HPDE6-E6E7 (cell line): ENCODE results near the gene TMC1.
A peak's percentile ranks its signal among the peaks of the same experiment; 100 is the strongest.

Source experiments
- DNase-seq: peaks from one replicate; pipeline ENCODE4 v3.0.0; 2011; ENCODE audit warnings: missing footprints; ENCODE audit errors: extremely low spot score

Gene TMC1

GRCh38 chr9:72614067-72614466 lies 92.7 kb downstream of the TMC1 start:
- no peak for DNase-seq

GRCh38 chr9:72615931-72616330 lies 94.5 kb downstream of the TMC1 start:
- no peak for DNase-seq

- no peak for DNase-seq
Observed at GRCh38 chr9:72618811-72619210, 97.4 kb downstream of the TMC1 start.

GRCh38 chr9:72622186-72622585 lies 100.8 kb downstream of the TMC1 start:
- DNase-seq = no peak

GRCh38 chr9:72623156-72623555 lies 101.7 kb downstream of the TMC1 start:
- DNase-seq = peak; percentile 40

GRCh38 chr9:72627147-72627546 lies 105.7 kb downstream of the TMC1 start:
- DNase-seq = no peak

GRCh38 chr9:72627956-72628540 lies 106.6 kb downstream of the TMC1 start:
- DNase-seq = no peak

GRCh38 chr9:72633966-72634365 lies 112.6 kb downstream of the TMC1 start:
- DNase-seq = no peak

GRCh38 chr9:72635197-72635596 lies 113.8 kb downstream of the TMC1 start:
- DNase-seq = no peak

GRCh38 chr9:72636621-72637020 lies 115.2 kb downstream of the TMC1 start:
- no peak for DNase-seq

- DNase-seq = no peak
Observed at GRCh38 chr9:72643651-72644050, 122.2 kb downstream of the TMC1 start.

- no peak for DNase-seq
Observed at GRCh38 chr9:72646061-72646460, 124.7 kb downstream of the TMC1 start.

- no peak for DNase-seq
Observed at GRCh38 chr9:72648324-72649126, 127.1 kb downstream of the TMC1 start.

- peak; percentile 5 for DNase-seq
Observed at GRCh38 chr9:72649127-72649442, 127.7 kb downstream of the TMC1 start.

- no peak for DNase-seq
Observed at GRCh38 chr9:72650206-72650605, 128.8 kb downstream of the TMC1 start.

- DNase-seq = no peak
Observed at GRCh38 chr9:72656021-72656420, 134.6 kb downstream of the TMC1 start.

- no peak for DNase-seq
Observed at GRCh38 chr9:72657023-72657422, 135.6 kb downstream of the TMC1 start.

GRCh38 chr9:72658703-72659102 lies 137.3 kb downstream of the TMC1 start:
- no peak for DNase-seq

- DNase-seq = peak; percentile 28
Observed at GRCh38 chr9:72661401-72662135, 140.2 kb downstream of the TMC1 start.

GRCh38 chr9:72665421-72665820 lies 144.0 kb downstream of the TMC1 start:
- DNase-seq = peak; percentile 49

- DNase-seq = no peak
Observed at GRCh38 chr9:72667181-72667580, 145.8 kb downstream of the TMC1 start.

GRCh38 chr9:72674961-72675360 lies 153.6 kb downstream of the TMC1 start:
- no peak for DNase-seq

GRCh38 chr9:72675586-72675985 lies 154.2 kb downstream of the TMC1 start:
- DNase-seq = peak; percentile 14
